HG02623 (cell line): ENCODE measurements around the gene TTL.
A peak's percentile ranks its signal among the peaks of the same experiment; 100 is the strongest.
"Not testable (repeated sequence)": the region's sequence is repeated elsewhere in the genome, so short reads cannot be mapped to it uniquely, and the experiment has no call there.

Experiments
- ATAC-seq: cut with Tn5 transposase; IDR thresholded peaks from one replicate; pipeline ENCODE4 v1.9.1; 2021; ENCODE audit warnings: moderate library complexity; ENCODE audit not compliant: unreplicated experiment

TTL gene

DNA sequence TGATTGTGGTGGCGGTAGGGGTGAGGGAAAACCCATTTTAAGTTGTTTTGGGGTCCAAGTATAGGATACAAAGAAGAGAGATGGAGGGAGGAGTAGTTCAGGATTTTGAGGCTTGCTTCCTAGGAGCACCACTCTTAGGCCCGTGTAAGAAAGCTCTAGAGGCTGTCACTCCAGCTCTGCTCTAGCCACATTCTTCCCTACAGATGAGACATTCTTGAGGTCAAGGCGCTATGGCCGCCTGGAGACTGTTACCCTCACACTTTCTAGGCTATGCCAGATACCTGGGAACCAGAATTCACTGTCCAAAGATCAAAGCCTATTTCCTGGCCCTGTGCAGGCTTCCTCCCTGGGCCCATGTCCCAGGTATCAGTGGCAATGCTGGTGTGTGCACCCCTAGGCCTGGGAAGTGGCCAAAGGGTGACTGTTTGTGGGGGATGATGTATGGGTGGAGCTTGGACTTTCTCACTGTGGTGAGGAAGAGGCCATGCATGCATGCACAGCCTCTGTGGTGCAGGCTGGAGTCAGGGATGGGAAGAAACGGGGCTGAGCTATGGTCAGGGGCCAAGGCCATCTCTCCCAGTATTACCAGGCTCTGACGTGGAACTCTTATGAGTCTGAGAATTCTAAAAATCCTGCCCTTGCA is 7.0 kb upstream of the TTL start:
- ATAC-seq = no peak

DNA sequence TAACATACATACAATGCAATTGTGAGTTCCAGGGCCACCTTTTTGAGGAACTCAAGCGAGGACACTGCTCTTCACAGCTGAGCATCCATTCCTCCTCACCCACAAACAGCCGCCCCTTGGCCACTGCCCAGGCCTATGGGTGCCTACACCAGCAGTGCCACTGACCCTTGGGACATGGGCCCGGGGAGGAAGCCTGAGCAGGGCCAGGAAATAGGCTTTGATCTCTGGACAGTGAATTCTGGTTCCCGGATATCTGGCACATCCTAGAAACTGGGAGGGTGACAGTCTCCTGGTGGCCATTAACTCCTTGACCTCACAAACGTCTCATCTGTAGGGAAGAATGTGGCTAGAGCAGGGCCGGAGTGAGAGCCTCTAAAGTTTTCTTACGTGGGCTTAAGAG is 5.5 kb upstream of the TTL start:
- ATAC-seq = no peak

DNA sequence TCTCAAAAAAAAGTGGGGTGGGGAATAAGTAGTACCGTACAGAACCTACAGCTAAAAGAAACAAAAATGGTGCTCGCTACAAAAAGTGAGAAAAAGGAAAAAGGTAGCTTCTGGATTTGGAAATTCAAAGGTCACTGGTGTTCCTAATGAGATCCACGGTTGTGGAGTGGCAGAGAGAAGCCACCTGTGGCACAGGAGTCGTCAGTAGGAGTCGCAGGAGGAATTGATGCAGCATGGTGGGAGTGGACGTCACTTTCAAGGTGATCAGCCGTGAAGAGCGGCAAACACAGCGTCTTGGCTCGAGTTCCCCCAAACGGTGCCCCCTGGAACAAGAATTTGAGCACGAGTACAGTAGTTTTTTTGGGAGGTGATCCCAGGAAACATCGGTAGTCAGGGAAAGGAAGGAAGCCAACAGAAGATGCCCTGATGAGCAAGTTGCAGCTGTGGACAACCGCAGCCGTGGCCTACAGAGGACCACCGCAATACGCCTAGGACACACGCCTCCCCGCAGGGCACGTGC is 1.4 kb upstream of the TTL start:
- no peak for ATAC-seq

DNA sequence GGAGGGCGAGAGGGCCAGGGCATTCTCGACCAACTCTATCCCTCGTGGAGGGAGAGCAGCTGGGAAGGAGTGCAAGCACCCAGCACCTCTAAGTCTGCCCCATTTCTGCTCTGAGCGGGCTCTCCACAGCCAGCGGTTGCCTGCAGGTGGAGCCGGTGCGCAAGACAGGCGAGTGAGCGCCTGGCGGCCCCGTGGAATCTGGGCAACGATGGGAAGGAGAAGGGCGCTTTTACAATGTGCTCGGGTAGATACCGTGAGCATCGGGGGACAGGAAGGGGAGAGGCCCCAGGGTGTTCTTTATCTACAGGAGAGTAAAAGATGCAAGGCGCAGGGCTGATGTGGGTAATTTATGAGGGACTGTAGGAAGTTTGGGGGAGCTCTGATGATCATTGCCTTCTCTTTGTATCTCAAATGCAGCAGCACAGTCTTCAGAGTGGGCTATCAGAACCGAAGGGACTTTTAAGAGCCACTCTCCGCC is 867 bp upstream of the TTL start:
- peak; percentile 54 for ATAC-seq

DNA sequence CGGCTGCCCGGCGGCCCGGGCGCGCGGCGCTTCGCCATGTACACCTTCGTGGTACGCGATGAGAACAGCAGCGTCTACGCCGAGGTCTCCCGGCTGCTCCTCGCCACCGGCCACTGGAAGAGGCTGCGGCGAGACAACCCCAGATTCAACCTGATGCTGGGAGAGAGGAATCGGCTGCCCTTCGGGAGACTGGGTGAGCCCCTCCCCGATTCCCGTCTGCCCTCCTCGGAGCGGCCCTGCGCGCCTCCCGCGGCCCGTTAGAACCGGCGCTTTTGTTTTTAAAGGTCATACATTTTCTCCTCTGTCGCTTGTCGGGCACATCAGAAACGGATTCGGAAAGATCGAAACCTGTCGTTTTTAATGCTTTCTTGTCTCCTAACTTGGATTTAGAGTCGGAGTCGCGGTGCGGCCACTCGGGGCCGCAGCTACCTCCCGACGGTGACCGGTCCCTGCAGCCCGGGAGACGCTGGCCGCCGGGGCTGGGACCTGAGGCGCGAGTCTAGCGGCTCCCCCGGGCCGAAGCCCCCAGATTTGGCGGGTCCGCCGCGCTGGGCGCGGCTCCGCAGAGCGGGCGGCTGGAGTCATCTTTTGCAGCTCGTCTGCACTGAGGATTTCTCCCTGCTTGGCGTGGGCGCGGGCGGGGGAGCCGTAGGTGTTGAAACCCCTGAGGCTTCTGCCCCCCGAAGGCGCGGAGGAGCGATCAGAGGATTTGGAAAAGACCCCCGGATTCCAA is 519 bp downstream of the TTL start:
- ATAC-seq = peak; percentile 4

DNA sequence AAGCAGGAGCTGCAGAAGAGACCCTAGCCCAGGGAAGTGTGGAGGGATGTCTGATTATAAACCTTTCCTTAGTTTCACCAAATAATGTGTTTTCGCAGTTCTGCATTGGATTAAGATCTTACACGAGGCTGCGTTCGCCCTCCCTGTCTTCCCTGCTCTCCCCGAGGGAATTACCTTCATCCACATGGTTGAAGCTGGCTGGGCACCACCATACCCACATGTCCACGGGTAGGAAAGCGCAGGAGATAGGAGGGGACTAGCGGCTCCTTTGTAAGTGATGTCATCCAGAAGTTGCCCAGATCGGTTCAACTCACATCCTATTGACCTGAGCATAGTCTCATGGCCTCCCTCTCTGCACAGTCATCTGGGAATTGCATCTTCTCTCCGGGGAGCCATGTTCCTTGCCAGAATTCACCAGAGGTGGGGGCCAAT is 1.1 kb downstream of the TTL start:
- no peak for ATAC-seq

DNA sequence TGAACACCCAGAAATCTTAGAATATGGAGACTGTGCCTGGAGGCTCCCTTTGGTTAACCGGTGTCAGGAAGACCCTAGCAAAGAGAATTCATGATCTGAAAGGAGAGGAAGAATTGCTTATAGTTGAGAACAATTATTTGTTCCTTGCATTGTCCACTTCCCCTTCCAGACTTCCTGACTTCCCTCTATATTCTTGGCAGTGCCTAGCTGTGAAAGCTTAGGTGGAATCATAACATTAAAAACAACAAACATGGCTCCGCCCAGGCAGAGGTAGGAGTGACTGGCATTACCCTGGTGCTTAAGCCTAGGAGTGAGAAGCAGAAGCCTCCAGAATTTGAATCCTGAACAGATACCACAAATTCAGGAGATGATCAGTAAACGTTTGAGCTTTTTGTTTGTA is 1.9 kb downstream of the TTL start:
- ATAC-seq = no peak

DNA sequence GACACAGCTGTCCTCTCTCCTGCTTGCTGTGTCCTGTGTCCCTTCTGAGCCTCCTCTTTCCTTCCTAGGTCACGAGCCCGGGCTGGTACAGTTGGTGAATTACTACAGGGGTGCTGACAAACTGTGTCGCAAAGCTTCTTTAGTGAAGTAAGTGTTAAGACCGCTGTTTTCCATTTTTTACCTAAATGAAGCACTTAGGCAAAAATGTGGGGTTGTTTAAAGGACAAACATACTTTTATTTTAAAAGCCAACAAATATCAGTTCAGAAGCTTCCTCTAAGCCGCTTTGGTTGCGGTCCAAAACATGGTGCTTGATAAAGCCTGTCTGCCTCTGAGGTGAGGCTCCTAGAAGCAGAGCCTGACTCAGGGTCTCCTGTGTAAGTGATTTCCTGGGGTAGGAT is 3.9 kb downstream of the TTL start:
- ATAC-seq = no peak

DNA sequence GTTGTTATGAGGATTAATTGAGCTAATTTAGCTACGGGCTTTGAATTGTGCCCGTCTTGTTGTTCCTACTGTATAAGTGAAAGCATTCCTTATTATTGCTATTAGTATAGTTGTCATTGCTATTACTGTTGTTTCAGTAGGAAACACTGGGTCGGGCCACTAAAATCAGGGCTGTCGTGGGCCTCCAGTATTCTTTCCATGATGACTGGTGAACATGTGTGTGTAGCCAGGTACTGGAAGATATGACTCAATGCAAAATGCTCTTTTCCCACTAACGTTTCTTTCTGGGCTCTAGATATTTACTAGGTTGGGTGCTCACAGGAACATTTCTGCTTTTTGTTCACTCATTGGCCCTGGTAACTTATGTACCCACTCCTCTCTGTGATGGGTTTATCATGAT is 4.9 kb downstream of the TTL start:
- ATAC-seq = no peak

DNA sequence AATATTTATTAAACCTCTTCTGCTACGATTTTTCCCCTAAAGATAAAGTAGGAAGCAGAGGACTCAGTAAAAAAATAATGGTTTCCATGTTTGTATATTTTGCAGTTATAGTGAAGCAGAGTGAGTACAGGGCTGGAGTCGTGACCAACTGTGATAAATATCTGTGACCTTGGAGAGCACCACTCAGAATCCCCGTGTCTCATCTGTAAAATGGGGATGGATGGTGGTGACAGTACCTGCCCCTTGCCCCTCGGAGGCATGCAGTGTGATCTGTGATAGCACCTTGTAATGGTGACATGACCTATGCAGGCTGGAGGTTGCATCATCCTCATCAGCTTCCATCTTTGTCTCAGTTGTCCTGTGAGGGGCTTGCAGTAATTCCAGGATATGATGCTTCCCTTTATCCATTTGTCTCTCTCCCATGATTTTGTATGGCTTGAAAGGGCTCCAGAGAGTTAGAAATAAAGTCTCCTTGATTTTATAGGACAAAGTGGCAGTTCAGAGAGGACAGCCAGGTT is 5.5 kb downstream of the TTL start:
- no peak for ATAC-seq

DNA sequence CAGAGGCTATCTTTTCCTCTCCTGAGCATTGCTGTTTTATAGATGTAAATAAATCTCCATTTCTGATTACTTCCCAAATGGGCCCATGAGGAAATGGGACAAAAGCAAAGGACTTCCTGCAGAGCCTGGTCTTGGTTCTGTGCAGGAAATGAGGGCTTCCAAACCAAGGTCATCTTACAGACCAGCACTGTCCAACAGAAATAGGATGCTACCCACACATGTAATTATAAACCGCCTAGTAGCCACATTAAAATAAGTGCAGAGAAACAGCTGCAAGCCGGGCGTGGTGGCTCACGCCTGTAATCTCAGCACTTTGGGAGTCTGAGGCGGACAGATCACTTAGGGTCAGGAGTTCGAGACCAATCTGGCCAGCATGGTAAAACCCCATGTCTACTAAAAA is 6.2 kb downstream of the TTL start:
- no peak for ATAC-seq

DNA sequence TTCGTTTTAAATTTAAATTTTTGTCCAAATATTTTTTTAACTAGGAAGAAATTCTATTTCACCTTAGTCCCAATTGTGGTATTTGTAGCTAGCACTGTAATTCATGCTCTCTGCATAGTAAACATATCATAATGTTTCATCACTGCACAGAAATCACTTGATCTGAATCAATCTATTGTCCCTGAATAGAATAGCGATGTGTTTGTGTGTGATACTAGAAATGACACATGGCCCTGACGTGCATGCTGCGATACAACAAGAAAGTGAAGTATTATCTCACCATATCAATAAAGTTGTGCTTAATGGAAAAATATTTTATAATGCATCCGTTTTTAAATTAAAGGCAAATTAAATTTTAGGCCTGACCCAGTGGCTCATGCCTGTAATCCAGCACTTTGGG is 10.0 kb downstream of the TTL start:
- no peak for ATAC-seq

DNA sequence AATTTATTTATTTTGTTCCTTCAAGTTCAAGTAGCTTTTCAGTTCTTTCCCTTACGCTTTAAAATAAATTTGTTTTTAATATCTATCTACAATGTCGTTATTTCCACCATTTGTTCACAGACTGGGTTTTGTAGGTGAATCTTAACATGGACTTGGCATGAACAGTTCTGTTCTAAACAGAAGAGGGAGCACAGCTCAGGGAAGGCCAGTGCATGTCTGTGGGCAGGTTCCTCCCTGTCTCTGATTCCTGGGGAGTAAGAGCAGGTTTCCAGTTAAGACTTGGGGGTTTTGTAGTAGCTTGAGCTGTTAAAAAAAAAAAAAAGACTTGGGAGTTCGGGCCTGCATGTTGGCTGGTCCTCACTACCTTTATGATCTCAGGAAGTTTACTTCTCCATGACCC is 11.1 kb downstream of the TTL start:
- ATAC-seq = no peak

DNA sequence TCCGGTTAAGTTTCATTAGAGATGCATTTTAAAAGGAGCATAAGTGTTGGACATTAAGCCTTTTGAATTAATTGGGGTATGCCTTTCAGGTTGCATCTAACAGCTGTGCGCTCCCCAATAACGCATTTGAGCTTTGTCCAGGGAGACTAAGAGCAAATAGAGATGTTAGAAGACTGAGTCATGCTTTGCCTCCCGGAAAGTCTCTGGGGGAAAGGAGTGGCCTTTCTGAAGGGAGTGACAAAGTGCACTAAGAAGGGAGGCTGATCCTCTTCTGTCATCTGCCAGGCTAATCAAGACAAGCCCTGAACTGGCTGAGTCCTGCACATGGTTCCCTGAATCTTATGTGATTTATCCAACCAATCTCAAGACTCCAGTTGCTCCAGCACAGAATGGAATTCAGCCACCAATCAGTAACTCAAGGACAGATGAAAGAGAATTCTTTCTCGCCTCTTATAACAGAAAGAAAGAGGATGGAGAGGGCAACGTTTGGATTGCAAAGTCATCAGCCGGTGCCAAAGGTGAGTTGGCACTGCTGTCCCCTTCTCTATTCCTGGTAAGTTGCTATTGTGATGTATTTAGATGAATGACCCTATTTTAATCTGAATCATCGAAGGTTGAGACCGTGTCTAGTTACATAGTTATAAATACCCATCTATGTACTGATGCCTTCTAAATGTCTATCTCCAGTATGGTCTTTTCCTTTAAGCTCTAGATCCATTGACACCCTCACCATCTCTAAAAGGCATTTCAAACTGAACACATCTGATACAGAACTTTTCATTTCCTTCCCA is 12.1 kb downstream of the TTL start:
- ATAC-seq = no peak

DNA sequence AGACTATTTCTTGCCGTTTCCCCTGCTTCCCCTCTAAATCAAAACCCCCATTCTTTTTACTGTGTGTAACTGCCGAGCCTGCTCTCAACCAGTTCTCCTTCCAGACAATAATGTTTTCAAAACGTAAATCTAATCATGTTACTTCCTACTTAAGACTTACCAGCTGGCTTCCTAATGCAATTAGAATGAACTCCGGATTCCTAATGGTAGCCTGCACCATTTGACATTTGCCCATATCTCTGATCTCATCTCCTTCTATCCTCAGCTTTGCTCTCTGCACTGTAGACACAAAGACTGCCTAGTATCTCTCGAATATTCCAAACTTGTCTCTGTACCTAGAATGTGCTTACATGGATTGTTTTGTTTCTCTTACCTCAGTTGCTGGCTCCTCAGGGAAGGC is 12.9 kb downstream of the TTL start:
- ATAC-seq = no peak

DNA sequence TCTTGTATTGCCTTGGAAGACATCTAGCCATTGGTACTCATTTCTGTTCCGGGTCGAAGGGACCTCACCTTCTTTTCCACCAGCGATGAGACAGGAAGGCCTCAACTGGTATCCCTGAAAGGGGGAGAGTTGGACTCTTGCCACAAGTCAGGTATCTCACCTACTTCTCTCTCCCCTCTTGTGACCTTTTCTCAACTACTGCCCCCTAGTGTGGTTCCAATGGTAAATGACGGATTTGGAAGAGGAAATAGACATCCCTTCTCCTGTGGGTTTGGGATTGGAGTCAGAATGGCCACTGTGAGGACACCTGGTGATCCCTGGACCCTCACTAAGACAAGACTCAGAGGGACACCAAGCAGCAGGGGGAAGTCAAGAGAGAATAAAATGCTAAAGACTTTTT is 13.9 kb downstream of the TTL start:
- not testable (repeated sequence) for ATAC-seq

DNA sequence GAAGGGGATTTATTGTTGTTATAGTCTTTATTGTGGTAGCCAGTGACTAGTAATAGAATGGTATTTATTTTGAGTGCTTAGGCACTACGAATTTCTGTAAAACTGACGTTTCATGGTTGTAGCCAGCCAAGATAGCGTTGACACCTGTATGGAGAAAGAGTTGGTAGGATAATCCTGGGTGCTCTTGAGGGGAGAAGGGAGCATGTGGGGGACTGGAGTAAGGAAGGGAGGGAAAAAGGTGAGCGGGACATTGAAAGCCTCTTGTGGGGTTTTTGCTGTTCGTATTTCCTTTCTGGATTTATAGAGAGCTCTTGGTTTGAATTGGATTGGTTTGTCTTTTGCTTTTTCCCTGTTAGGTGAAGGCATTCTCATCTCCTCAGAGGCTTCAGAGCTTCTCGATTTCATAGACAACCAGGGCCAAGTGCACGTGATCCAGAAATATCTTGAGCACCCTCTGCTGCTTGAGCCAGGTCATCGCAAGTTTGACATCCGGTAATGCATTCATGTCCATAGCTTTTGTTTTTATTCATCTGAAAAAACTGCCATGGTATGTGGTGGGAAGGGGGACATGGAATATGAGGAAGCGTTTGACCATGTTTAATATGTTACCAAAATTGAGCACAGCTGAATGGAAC is 19.0 kb downstream of the TTL start:
- ATAC-seq = not testable (repeated sequence)

DNA sequence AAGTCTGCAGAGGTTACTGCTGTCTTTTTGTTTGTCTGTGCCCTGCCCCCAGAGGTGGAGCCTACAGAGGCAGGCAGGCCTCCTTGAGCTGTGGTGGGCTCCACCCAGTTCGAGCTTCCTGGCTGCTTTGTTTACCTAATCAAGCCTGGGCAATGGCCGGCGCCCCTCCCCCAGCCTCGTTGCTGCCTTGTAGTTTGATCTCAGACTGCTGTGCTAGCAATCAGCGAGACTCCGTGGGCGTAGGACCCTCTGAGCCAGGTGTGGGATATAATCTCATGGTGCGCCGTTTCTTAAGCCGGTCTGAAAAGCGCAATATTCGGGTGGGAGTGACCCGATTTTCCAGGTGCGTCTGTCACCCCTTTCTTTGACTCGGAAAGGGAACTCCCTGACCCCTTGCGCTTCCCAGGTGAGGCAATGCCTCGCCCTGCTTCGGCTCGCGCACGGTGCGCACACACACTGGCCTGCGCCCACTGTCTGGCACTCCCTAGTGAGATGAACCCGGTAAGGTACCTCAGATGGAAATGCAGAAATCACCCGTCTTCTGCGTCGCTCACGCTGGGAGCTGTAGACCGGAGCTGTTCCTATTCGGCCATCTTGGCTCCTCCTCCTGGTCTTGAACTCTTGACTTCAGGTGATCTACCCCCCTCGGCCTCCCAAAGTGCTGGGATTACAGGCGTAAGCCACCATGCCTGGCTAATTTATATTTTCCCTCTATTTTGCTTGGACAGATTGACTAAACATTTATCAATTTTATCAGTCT is 27.5 kb downstream of the TTL start:
- not testable (repeated sequence) for ATAC-seq

DNA sequence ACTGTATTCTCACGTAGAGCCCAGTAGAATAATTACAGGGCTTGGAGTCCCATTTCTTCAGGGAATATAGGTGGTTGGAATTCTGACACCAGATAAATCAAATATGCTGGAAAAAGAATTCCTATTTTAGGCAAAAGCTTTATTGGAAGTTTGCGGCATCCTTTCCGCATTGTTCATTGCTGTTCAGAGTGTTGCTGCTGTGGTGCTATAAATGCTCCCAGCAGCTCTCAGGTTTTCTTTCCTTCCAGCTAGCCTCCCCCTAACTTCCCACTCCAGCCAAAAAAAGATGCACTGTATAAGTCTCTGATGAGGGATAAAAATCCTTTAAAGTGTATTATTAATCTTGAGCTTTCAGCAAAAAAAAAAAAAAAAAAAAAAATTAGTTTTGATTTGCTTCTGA is 34.8 kb downstream of the TTL start:
- no peak for ATAC-seq

DNA sequence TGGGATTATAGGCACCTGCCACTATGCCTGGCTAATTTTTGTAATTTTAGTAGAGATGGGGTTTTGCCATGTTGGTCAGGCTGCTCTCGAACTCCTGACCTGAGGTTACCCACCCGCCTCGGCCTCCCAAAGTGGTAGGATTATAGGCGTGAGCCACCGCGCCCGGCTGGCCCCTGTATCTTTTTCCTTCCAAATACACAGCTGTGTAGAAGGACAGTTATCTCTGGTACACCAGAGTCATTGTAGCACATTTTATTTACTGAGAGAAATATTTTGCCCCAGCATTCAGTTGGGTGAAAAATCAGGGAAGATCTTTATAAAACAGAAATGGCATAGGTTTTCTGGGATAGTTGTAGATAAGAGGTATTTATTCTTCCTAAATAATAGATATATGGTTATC is 36.9 kb downstream of the TTL start:
- ATAC-seq = no peak
